HL-60 (cell line): Measurements from ENCODE around the gene GPR32.
"Not testable (repeated sequence)": the region's sequence is repeated elsewhere in the genome, so short reads cannot be mapped to it uniquely, and the experiment has no call there.

Source experiments
- DNase-seq, 2 experiments: peaks; one replicate each; pipeline ENCODE4 v3.0.0-alpha.2; 2010 to 2020; ENCODE audit warnings: low read depth in 1 of 2, low spot score in 1 of 2
- H3K27ac ChIP-seq: fragments of 250-450 bp; sonication (Bioruptor Pico); replicated peaks from 2 replicates; pipeline ENCODE4 v1.5.1; 2020; ENCODE audit warnings: mild to moderate bottlenecking, moderate library complexity
- H3K27me3 ChIP-seq: fragments of 250-450 bp; sonication (Bioruptor Pico); 2 replicates; pipeline ENCODE4 v1.5.1; 2021; ENCODE audit warnings: mild to moderate bottlenecking, moderate library complexity; ENCODE audit not compliant: insufficient read depth, poor library complexity, severe bottlenecking
- H3K4me3 ChIP-seq: replicated peaks from 2 replicates; pipeline ENCODE4 v1.5.1; 2011; ENCODE audit warnings: mild to moderate bottlenecking, control low read depth, low read length; ENCODE audit not compliant: insufficient read depth
- CTCF ChIP-seq: IDR thresholded peaks from one replicate; pipeline ENCODE4 v1.5.1; 2011; ENCODE audit warnings: low read length, control low read depth, inconsistent platforms; ENCODE audit not compliant: insufficient read depth
- GABPA ChIP-seq: IDR thresholded peaks from 2 replicates; pipeline ENCODE4 v1.6.1; 2012; ENCODE audit warnings: low read depth
- POLR2AphosphoS5 ChIP-seq: IDR thresholded peaks from 2 replicates; pipeline ENCODE4 v1.6.1; 2012; ENCODE audit warnings: low read depth
- REST ChIP-seq: IDR thresholded peaks from 2 replicates; pipeline ENCODE4 v1.6.1; 2012; ENCODE audit warnings: low read depth; ENCODE audit not compliant: insufficient replicate concordance
- SPI1 ChIP-seq: IDR thresholded peaks from 2 replicates; pipeline ENCODE4 v1.6.1; 2012; ENCODE audit warnings: low read depth, mild to moderate bottlenecking, borderline replicate concordance

GPR32 gene

GRCh38 chr19:50779504-50780457 lies 9.5 kb downstream of the GPR32 start:
- Histone ChIP-seq H3K4me3 (no peak overlapping the region), H3K27me3 (peaks cover 32% of the 10 kb centered on the region), H3K27ac (no peak overlapping the region)
- no peak for DNase-seq
- TF ChIP-seq GABPA (no peak), SPI1 (no peak), REST (no peak), POLR2AphosphoS5 (no peak), CTCF (no peak)

GRCh38 chr19:50780753-50781435 lies 10.6 kb downstream of the GPR32 start:
- Histone ChIP-seq H3K27ac (no peak overlapping the region), H3K4me3 (no peak overlapping the region), H3K27me3 (peaks cover 32% of the 10 kb centered on the region)
- no peak for TF ChIP-seq POLR2AphosphoS5
- TF ChIP-seq GABPA = no peak
- no peak for TF ChIP-seq SPI1
- TF ChIP-seq REST = no peak
- no peak for TF ChIP-seq CTCF
- no peak for DNase-seq

DNA sequence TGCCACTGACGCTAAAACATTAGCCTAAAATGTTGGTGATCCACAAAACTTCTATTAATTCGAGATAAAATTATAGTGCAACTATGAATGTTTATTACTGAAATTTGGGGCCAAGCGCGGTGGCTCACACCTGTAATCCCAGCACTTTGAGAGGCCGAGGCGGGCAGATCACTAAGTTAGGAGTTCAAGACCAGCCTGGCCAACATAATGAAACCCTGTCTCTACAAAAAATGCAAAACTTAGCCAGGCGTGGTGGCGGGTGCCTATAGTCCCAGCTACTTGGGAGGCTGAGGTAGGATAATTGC lies 13.5 kb downstream of the GPR32 start:
- peaks cover 14% of the 10 kb centered on the region for H3K27me3 ChIP-seq
- not testable (repeated sequence) for H3K27ac ChIP-seq, DNase-seq, H3K4me3 ChIP-seq

DNA sequence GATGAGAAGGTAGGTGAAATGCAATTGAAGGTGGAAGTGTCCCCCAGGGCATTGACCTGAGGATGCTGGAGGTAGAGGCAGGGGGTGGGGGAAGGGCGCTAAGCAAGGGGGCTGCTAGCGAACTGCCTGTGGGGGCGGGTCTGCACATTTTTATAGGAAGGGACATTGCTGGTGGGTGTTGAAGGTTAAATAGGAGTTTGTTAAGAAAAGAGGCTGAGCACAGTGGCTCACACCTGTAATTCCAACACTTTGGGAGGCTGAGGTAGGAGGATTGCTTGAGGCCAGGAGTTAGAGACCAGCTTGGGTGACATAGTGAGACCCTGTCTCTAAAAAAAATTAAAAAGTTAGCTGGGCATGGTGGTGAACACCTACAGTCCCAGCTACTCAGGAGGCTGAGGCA lies 14.4 kb downstream of the GPR32 start:
- Histone ChIP-seq H3K27ac (no peak overlapping the region), H3K27me3 (peaks cover 8% of the 10 kb centered on the region), H3K4me3 (no peak overlapping the region)
- TF ChIP-seq POLR2AphosphoS5 (no peak), REST (no peak), CTCF (no peak), SPI1 (no peak), GABPA (no peak)
- DNase-seq = no peak
